ENCODE measurements around the gene CAMTA1. TPM values are rescaled to one million over a fixed set of nuclear protein-coding genes. Genes with fewer than 3 reads are reported as not detected.

CAMTA1 gene
- total RNA-seq, 2 experiments from 2014 or later = 45.5 to 45.6 TPM

DNA sequence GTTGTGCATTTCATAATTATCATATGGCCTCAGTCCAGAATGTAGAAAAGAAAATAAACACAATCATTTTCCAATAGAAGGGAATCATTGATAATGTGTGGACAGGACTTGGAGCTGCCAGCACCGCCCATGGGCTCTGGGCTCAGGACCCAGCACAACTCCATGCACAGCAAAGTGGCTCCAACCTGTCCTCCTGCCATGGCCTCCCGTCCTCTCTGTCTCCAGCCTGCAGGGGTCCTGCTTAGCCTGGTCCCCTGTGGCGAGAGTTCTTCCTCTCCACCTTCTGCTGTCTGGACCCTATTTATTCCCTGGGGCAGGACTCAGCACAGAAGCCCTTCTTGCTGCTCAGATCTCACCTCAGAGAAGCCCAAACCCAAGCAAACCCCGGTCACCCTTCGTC is 154.1 kb downstream of the CAMTA1 start:
- no peak for ATAC-seq (ENCODE audit: low read depth)
- no peaks in the 10 kb centered on the region for H3K4me1 Mint-ChIP-seq
- no peaks in the 10 kb centered on the region for H3K36me3 Mint-ChIP-seq
- no peaks in the 10 kb centered on the region for H3K9me3 Mint-ChIP-seq
- H3K27me3 Mint-ChIP-seq = no peaks in the 10 kb centered on the region
- H3K4me3 Mint-ChIP-seq = no peak overlapping the region
- no peak overlapping the region for H3K27ac Mint-ChIP-seq
- DNase-seq = no peak
- POLR2A ChIA-PET = no interaction called here

DNA sequence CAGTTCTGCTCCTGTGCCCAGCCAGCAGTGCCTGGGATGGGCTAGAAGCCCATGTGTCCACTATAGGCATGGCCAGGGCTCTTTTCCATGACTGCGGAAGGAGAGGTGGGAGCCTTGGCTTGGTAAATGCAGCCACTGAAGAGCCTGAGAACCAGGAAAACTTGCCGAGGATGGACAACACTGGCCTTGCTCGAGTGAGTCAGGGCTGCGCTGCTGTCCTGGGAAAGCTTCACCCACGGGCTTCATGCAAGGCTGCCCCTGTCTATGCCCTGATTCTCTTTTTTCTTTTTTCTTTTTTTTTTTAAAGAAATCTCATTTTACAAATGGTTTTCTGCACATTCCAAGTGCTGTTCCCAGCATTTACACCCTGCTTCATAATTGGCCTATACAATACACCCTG is 156.5 kb downstream of the CAMTA1 start:
- ATAC-seq (ENCODE audit: low read depth) = no peak
- no peak for DNase-seq
- Mint-ChIP-seq H3K27me3 (no peaks in the 10 kb centered on the region), H3K9me3 (no peaks in the 10 kb centered on the region), H3K36me3 (no peaks in the 10 kb centered on the region), H3K4me1 (no peaks in the 10 kb centered on the region), H3K4me3 (no peak overlapping the region), H3K27ac (no peak overlapping the region)
- POLR2A ChIA-PET = no interaction called here

DNA sequence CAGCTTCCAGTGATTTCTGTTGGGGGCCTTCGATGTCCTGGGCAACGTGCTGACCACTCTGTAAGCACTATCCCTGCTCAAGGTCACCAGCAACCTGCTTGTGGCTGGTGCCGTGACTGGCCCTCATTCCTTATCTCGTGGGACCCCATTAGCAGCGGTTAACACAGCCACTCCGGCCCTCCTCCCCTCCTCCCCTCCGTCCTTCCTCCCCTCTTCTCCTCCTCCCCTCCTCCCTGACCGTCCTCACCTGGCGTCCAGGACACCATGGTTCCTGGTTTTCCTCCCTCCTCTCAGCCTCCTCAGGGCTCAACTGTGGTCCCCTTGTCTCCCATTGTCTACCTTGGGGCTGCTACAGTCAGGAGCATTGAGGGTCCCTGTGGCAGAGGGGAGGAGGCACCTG is 157.7 kb downstream of the CAMTA1 start:
- POLR2A ChIA-PET = no interaction called here
- DNase-seq = no peak
- Mint-ChIP-seq H3K36me3 (no peaks in the 10 kb centered on the region), H3K27me3 (peaks cover 5% of the 10 kb centered on the region), H3K9me3 (no peaks in the 10 kb centered on the region), H3K4me1 (no peaks in the 10 kb centered on the region), H3K4me3 (no peak overlapping the region), H3K27ac (no peak overlapping the region)
- ATAC-seq (ENCODE audit: low read depth) = no peak

DNA sequence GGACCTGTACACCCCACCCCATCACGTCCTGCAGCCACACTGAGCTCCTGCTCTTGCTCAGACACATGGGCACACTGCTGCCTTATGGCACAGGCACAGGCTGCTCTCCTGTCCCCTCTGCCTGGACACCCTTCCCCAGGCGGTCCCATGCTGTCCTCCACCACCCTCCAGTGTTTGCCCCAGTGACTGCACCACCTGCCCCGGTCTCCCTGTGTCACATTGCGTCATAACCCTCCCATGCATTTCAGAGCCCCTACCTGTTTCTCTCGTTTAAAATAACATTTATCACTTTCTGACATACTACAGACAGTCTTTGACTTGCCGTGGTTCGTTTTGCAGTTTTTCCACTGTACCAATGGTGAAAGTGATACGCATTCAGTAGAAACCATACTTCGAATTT is 159.2 kb downstream of the CAMTA1 start:
- Mint-ChIP-seq H3K27me3 (peaks cover 7% of the 10 kb centered on the region), H3K4me3 (no peak overlapping the region), H3K27ac (no peak overlapping the region), H3K36me3 (no peaks in the 10 kb centered on the region), H3K4me1 (no peaks in the 10 kb centered on the region), H3K9me3 (no peaks in the 10 kb centered on the region)
- no peak for ATAC-seq (ENCODE audit: low read depth)
- POLR2A ChIA-PET = no interaction called here
- DNase-seq = no peak

DNA sequence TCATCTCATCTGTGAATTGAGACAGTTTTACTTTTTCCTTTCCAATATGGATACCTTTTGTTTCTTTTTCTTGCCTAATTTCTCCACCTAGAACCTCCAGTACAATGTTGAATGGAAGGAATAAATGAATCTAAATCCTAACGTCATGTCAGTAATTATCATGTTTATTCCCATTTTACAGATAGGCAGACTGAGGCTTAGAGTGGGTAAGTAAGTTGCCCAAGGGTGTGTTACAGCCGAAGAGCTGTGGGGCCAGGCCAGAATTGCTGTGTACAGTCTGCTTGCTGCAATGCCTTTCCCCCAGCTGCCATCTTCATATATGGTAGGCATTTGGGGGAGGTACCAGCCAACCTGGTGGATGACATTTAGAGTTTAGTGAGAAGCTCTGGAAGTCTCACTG is 162.7 kb downstream of the CAMTA1 start:
- no peak for DNase-seq
- POLR2A ChIA-PET = no interaction called here
- H3K4me1 Mint-ChIP-seq = no peaks in the 10 kb centered on the region
- ATAC-seq (ENCODE audit: low read depth) = no peak
- no peaks in the 10 kb centered on the region for H3K9me3 Mint-ChIP-seq
- H3K36me3 Mint-ChIP-seq = no peaks in the 10 kb centered on the region
- no peak overlapping the region for H3K4me3 Mint-ChIP-seq
- H3K27ac Mint-ChIP-seq = no peak overlapping the region
- peaks cover 7% of the 10 kb centered on the region for H3K27me3 Mint-ChIP-seq

DNA sequence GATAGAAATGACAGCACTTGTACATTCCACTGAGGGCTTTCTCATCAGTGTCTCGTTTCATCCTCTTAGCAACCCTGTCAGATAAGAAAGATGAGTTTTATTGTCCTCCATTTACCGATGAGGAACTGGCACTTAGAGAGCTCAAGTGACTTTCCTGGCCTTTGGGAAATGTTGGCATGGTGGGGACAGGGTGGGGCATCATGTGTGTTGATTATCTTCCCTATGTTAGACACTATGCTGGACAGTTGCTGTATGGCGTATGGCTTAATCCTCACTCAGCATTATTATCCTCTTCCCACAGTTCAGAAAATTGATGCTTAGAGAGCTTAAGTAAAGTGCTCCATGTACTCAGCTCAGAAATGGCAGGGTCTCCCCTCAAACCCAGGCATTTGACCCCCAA is 163.2 kb downstream of the CAMTA1 start:
- Mint-ChIP-seq H3K4me1 (no peaks in the 10 kb centered on the region), H3K36me3 (no peaks in the 10 kb centered on the region), H3K9me3 (no peaks in the 10 kb centered on the region), H3K27me3 (peaks cover 7% of the 10 kb centered on the region), H3K4me3 (no peak overlapping the region), H3K27ac (no peak overlapping the region)
- DNase-seq = no peak
- POLR2A ChIA-PET = no interaction called here
- no peak for ATAC-seq (ENCODE audit: low read depth)

DNA sequence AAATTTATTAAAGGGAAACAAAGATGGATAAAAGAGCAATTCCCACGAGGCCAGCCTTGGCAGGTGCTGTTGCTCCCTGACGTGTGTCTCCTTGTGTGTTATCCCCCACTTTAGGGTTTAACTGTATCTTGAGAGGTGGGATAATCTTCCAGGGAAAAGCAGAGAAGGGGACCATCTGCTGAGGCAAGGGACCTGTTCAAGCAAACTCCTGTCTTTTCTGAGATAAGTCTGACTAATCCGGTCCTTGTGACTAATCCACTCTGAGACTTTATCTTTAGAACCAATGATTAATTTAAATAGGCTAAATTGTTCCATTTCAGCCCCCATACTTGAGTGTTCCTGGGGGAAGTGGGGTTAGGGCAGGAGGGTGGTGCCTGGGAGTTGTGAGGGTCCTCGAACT is 163.6 kb downstream of the CAMTA1 start:
- ATAC-seq (ENCODE audit: low read depth) = no peak
- peaks cover 7% of the 10 kb centered on the region for H3K27me3 Mint-ChIP-seq
- POLR2A ChIA-PET = no interaction called here

DNA sequence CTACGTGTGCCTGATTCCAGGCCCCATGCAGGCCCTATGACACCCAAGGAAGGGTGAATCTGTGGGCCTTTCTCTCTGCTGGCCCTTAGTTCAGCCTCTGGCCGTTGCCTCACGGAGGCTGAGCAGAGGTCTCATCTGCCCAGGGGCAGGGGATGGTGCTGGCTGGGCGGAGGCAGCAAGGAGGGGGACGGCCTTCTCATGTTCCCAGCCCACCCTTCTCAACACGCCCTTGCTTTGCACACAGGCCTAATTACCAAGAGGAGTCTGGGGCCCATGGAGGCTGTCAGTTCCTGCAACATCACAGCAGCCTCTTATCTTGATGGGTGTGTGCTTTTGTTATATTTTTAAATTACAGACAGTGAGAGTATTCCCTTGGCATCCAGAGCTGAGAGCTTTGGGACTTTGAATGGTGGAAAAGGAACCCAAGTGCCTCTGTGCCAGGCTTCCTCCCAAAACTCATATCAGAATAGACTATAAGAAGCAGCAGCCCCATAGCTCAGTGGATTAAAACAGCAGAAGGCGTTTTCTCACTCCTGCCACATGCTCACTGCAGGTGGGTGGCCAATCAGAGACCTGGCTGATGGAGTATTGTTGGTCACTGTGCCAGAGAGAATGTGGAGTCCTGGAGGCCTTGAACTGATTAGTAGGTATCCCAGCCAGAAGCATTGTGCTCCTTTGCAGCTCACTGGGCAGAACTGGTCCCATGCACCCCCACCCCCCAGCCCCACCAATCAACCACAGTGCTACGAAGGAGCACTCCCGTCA is 164.9 kb downstream of the CAMTA1 start:
- no peak for DNase-seq
- no peak for ATAC-seq (ENCODE audit: low read depth)
- Mint-ChIP-seq H3K27ac (no peak overlapping the region), H3K36me3 (no peaks in the 10 kb centered on the region), H3K9me3 (no peaks in the 10 kb centered on the region), H3K4me3 (no peak overlapping the region), H3K4me1 (no peaks in the 10 kb centered on the region), H3K27me3 (peaks cover 7% of the 10 kb centered on the region)
- POLR2A ChIA-PET = no interaction called here

More for the DNA sequence above, 163.6 kb downstream of the CAMTA1 start:
- DNase-seq = no peak
- Mint-ChIP-seq H3K27ac (no peak overlapping the region), H3K4me1 (no peaks in the 10 kb centered on the region), H3K9me3 (no peaks in the 10 kb centered on the region), H3K36me3 (no peaks in the 10 kb centered on the region), H3K4me3 (no peak overlapping the region)

DNA sequence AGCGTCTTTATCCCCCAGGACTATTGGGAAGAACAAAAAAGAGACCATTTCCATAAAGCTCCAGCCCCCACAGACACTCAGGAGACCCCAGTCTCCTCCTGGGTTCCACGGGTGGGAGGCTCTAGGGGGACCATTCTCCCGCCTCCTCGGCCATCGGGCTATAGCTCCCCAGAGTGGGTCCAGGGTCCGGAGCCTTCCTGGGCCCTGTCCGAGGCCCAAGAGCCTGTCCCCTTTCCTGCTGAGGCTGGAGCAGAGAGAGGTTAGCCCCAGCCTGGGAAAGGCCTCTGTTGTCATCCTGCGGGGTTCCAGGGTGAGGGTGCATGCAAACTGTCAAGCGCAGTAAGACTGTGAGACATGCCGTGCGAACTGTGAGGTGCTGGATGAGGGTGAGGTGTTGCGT is 166.3 kb downstream of the CAMTA1 start:
- H3K4me3 Mint-ChIP-seq = no peak overlapping the region
- ATAC-seq (ENCODE audit: low read depth) (no peak), DNase-seq (no peak)
- H3K4me1 Mint-ChIP-seq = no peaks in the 10 kb centered on the region
- H3K9me3 Mint-ChIP-seq = no peaks in the 10 kb centered on the region
- no peaks in the 10 kb centered on the region for H3K36me3 Mint-ChIP-seq
- POLR2A ChIA-PET = no interaction called here
- no peak overlapping the region for H3K27ac Mint-ChIP-seq
- peaks cover 7% of the 10 kb centered on the region for H3K27me3 Mint-ChIP-seq

DNA sequence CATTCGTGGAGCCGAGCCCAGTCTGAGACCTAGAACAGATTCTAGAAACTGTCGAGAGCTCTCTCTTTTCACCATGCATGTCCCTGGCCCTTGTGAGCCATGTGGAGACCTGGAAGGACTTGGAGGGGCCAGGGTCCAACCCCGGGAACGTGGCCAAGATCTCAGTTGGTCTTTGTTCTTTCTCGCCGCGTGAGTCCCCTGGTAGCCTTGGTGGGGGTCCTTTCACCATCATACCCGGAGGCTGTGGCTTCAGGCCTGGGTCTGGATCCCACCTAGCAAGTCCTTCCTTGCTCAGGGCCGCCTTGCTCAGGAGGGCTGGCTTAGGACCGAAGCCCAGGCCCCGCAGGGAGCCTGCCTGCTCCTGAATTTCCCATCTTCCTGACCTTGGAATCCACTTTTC is 168.0 kb downstream of the CAMTA1 start:
- H3K9me3 Mint-ChIP-seq = no peaks in the 10 kb centered on the region
- no peak for DNase-seq
- no peak overlapping the region for H3K4me3 Mint-ChIP-seq
- no peaks in the 10 kb centered on the region for H3K4me1 Mint-ChIP-seq
- no peak for ATAC-seq (ENCODE audit: low read depth)
- POLR2A ChIA-PET = no interaction called here
- H3K27me3 Mint-ChIP-seq = peaks cover 2% of the 10 kb centered on the region
- no peak overlapping the region for H3K27ac Mint-ChIP-seq
- H3K36me3 Mint-ChIP-seq = no peaks in the 10 kb centered on the region

DNA sequence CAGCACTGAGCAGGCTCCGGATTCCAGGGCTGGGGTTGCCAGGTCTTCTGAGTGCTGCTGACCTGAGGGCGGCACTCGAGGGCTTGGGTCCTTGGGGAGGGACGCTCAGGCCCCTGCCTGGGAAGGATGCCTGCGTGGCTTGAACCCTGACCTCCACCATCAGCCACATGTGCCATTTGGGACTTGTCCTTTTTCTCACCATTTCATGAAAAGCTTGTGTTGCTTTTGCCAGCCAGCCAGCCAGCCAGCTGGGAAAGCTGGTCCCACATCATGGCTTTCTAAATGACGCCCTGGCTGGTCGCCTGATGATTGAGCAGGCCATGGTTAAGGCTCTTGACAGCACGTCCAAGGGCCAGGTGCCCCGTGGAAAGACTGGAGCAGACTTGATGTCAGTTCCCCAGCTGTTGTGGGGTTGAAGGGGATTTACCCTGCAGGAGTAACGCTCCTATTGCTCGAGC is 168.7 kb downstream of the CAMTA1 start:
- Mint-ChIP-seq H3K4me3 (no peak overlapping the region), H3K36me3 (no peaks in the 10 kb centered on the region), H3K9me3 (no peaks in the 10 kb centered on the region), H3K4me1 (no peaks in the 10 kb centered on the region), H3K27ac (no peak overlapping the region), H3K27me3 (no peaks in the 10 kb centered on the region)
- DNase-seq = no peak
- no peak for ATAC-seq (ENCODE audit: low read depth)
- POLR2A ChIA-PET = no interaction called here

DNA sequence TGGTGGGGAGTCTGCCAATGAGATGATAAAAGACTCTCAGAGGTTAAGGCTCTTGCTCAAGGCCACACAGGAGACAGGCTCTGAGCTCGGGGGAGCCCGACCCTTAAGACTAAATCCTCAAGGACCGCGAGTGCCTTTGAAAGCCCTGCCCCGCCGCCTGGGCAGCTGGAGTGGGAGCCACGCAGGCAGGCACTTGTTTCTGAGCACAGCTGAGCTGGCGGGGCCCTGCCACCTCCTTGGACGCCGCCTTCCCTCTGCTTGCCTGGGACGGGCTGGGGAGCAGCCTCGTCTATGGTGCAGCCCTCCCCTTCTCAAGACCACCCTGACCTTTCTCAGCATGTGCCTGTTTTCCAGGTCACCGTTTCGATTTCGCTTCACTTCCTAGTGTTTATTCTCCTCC is 169.3 kb downstream of the CAMTA1 start:
- Mint-ChIP-seq H3K27ac (no peak overlapping the region), H3K9me3 (no peaks in the 10 kb centered on the region), H3K4me1 (no peaks in the 10 kb centered on the region), H3K27me3 (no peaks in the 10 kb centered on the region), H3K36me3 (no peaks in the 10 kb centered on the region), H3K4me3 (no peak overlapping the region)
- DNase-seq (no peak), ATAC-seq (ENCODE audit: low read depth) (no peak)
- POLR2A ChIA-PET = no interaction called here

DNA sequence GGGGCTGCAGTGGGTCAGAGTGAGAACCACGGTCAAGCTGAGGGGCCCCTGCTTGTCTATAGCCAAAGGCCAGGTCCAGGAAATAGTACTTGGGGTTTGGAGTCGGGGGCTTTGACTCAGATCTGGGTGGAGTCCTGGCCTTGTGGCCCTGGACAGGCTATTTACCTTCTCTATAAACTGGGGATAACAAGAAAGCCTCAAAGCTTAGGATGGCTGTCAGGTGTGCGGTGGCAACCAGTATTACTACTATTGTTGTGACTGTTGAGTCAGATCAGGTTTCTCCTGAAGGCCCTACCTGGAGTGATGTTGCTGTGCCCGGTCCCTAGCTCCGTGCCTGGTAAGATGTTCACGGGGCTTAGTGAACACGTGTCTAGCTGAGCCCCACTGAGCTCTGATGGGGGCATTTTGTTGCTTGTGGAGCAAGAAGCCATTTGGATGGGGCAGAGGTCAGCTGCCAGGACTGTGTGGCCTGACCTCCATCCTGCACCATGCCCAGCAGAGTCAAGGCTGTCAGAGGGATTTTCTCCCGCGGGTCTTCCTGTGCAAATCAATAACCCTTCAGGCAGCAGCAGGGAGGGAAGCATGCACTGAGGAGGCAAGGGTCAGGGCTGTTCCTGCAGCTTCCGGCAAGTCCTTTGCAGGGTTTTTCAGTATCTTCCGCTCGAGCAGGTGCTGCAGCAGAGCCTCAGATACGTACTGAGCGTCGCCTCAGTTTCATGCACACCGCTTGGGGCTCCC is 170.3 kb downstream of the CAMTA1 start:
- POLR2A ChIA-PET = no interaction called here
- peaks cover 2% of the 10 kb centered on the region for H3K27me3 Mint-ChIP-seq
- H3K4me1 Mint-ChIP-seq = no peaks in the 10 kb centered on the region
- H3K9me3 Mint-ChIP-seq = no peaks in the 10 kb centered on the region
- no peak for ATAC-seq (ENCODE audit: low read depth)
- no peaks in the 10 kb centered on the region for H3K36me3 Mint-ChIP-seq
- no peak overlapping the region for H3K27ac Mint-ChIP-seq
- no peak overlapping the region for H3K4me3 Mint-ChIP-seq
- no peak for DNase-seq

DNA sequence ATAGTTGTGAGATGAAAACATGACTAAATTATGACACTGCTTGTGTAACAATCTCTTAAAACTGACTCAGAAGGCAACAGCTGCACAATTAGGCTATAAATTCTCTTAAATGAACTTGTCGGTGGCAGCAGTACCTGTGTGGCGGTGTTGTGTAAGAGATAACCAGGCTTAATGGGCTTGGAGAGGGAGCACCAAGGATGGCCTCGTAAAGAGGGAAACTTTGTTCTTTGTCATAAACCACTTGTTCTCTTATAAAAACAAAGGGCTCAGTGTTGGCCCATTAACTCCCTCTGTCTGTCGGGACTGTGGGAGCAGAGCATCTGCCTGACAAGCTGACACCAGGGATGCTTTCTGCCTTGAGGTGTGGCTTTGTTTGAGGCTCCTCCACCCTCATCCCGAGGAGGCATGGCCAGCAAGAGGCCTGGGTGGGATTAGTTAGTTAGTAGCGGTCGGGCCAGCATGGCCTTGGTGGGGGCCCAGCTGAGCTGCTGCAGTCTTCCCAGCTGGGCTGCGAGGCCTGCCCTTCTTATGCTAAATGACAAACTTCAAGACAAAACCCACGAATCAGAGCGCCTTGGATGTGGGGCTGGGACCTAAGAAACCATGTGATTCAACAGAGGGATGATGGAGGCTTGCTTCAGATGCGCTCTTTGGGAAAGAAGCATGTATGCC is 171.4 kb downstream of the CAMTA1 start:
- POLR2A ChIA-PET = no interaction called here
- H3K27me3 Mint-ChIP-seq = peaks cover 10% of the 10 kb centered on the region
- H3K9me3 Mint-ChIP-seq = no peaks in the 10 kb centered on the region
- no peaks in the 10 kb centered on the region for H3K36me3 Mint-ChIP-seq
- no peak overlapping the region for H3K4me3 Mint-ChIP-seq
- no peak overlapping the region for H3K27ac Mint-ChIP-seq
- DNase-seq (no peak), ATAC-seq (ENCODE audit: low read depth) (no peak)
- H3K4me1 Mint-ChIP-seq = no peaks in the 10 kb centered on the region
